Endothelial cell of umbilical vein (primary cell): Measurements from ENCODE around the gene ARPC2.

Experiments
- CTCF ChIP-seq, 2 donors: IDR thresholded peaks; 1 replicate in 1 of 2; 2 replicates in 1 of 2; pipeline ENCODE4 v1.5.1; 2011; ENCODE audit warnings: low read length in 2 of 2, mild to moderate bottlenecking in 2 of 2, moderate library complexity in 2 of 2, control low read depth in 1 of 2, inconsistent platforms in 1 of 2, low read depth in 1 of 2; ENCODE audit not compliant: insufficient read depth in 1 of 2; ENCODE audit errors: extremely low read depth in 1 of 2
- EZH2 ChIP-seq: IDR thresholded peaks from 2 replicates; pipeline ENCODE4 v1.6.1; 2012; ENCODE audit warnings: borderline replicate concordance, low read depth, mild to moderate bottlenecking, moderate library complexity, low read length, inconsistent platforms; ENCODE audit not compliant: severe bottlenecking
- JUN ChIP-seq: IDR thresholded peaks from 2 replicates; pipeline ENCODE4 v1.6.1; 2011; ENCODE audit warnings: borderline replicate concordance, low read depth; ENCODE audit not compliant: insufficient read length, insufficient read depth
- MYC ChIP-seq: IDR thresholded peaks from one replicate; pipeline ENCODE4 v1.6.1; 2011; ENCODE audit warnings: mild to moderate bottlenecking, low read depth, low read length
- POLR2A ChIP-seq: IDR thresholded peaks from 2 replicates; pipeline ENCODE4 v1.6.1; 2012; ENCODE audit warnings: low read depth, mild to moderate bottlenecking, control low read depth, low read length
- POLR2AphosphoS5 ChIP-seq: IDR thresholded peaks from 2 replicates; pipeline ENCODE4 v1.6.1; 2012; ENCODE audit warnings: low read depth, mild to moderate bottlenecking, control low read depth, low read length, moderate library complexity; ENCODE audit not compliant: insufficient read depth
- TF ChIP-seq, protein P1 (sequence below): IDR thresholded peaks from 2 replicates; pipeline ENCODE4 v1.6.1; 2011; ENCODE audit not compliant: insufficient read depth, insufficient read length

DNA sequence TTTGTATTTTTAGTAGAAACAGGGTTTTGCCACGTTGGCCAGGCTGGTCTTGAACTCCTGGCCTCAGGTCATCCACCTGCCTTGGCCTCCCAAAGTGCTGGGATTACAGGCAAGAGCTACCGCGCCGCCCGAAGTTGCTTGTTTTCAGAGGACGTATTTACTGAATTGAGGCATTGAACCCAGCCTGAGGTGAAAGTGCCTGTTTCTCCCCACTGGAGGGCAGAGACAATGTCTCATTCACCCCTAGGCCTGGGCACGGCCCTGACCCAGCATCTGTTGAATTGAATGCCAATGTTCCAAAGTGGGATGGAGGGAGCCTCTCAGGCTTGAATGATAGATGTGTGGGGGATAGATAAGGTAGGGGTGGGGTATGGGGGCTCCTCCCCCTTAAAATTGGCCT lies 79.9 kb downstream of the ARPC2 start:
- TF ChIP-seq CTCF (IDR thresholded peaks at IDR 0.05; ENCODE audit: extremely low read depth in 1 of 2, insufficient read depth in 1 of 2, low read depth in 1 of 2, low read length in 2 of 2): no peak
- TF ChIP-seq POLR2A: no peak
- TF ChIP-seq EZH2: no peak
- TF ChIP-seq MYC: no peak
- TF ChIP-seq POLR2AphosphoS5: no peak
- TF ChIP-seq, protein P1, sequence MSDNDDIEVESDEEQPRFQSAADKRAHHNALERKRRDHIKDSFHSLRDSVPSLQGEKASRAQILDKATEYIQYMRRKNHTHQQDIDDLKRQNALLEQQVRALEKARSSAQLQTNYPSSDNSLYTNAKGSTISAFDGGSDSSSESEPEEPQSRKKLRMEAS: no peak
- TF ChIP-seq JUN: no peak
